B cell (primary cell): ENCODE results near the gene FA2H. TPM values are rescaled to one million over a fixed set of nuclear protein-coding genes. Genes with fewer than 3 reads are reported as not detected.

ENCODE experiments used
- ATAC-seq: fragments of 200-7000 bp; cut with Tn5 transposase; one replicate; pipeline ENCODE4 v1.10.0; 2021; ENCODE audit warnings: low read depth, mild to moderate bottlenecking, moderate number of reproducible peaks, moderate library complexity
- CTCF ChIA-PET: fragments of 350-600 bp; sonication (Branson Sonifier 250); formaldehyde crosslinking; loops from one replicate; lab custom pipeline; 2021; ENCODE audit warnings: antibody characterized with exemption, inconsistent platforms; lab: Charles Lee
- POLR2A ChIA-PET: fragments of 350-600 bp; sonication (Branson Sonifier 250); formaldehyde crosslinking; loops from one replicate; lab custom pipeline; 2021; ENCODE audit warnings: antibody characterized with exemption; lab: Charles Lee
- DNase-seq: peaks from one replicate; pipeline ENCODE4 v3.0.0; 2013
- H2AFZ ChIP-seq: 2 replicates; pipeline ENCODE4 v1.6.1; 2012; ENCODE audit warnings: mild to moderate bottlenecking, low read depth, low read length; ENCODE audit not compliant: insufficient read depth, poor library complexity, severe bottlenecking
- H3K27ac ChIP-seq, 2 donors: 1 replicate in 1 of 2; 2 replicates in 1 of 2; pipeline ENCODE4 v1.5.1; 2012 to 2013; ENCODE audit warnings: low read length in 2 of 2, mild to moderate bottlenecking in 2 of 2, moderate library complexity in 1 of 2
- H3K27me3 ChIP-seq, 4 experiments: fragments of 200-600 bp in 1 of 4; sonication (generic) in 1 of 4; replicated peaks in 1 of 4; 1 replicate in 2 of 4; 2 replicates in 2 of 4; pipeline versions ENCODE4 v1.6.1 to v1.7.0; 2013 to 2016; ENCODE audit warnings: low read length in 3 of 4, mild to moderate bottlenecking in 2 of 4, mixed read lengths in 1 of 4, moderate library complexity in 1 of 4; ENCODE audit not compliant: insufficient read depth in 4 of 4, control insufficient read depth in 3 of 4; ENCODE audit errors: control extremely low read depth in 1 of 4
- H3K36me3 ChIP-seq, 2 experiments: replicated peaks in 1 of 2; 1 replicate in 1 of 2; 2 replicates in 1 of 2; pipeline versions ENCODE4 v1.6.1 to v1.7.1; 2013; ENCODE audit warnings: low read length in 1 of 2; ENCODE audit not compliant: insufficient read depth in 2 of 2, control insufficient read depth in 1 of 2; ENCODE audit errors: control extremely low read depth in 1 of 2, extremely low read depth in 1 of 2
- H3K4me1 ChIP-seq, 2 donors: fragments of 200-600 bp in 1 of 2; sonication (generic) in 1 of 2; 1 replicate in 1 of 2; 2 replicates in 1 of 2; pipeline versions ENCODE4 v1.5.1 to v1.6.1; 2013 to 2017; ENCODE audit warnings: low read length in 2 of 2; ENCODE audit not compliant: control insufficient read depth in 2 of 2, insufficient read depth in 2 of 2
- H3K4me2 ChIP-seq: replicated peaks from 2 replicates; pipeline ENCODE3; 2012; ENCODE audit warnings: mild to moderate bottlenecking, low read depth, low read length; ENCODE audit not compliant: poor library complexity, severe bottlenecking
- H3K4me3 ChIP-seq, 5 experiments: fragments of 200-600 bp in 1 of 5; sonication (generic) in 1 of 5; 1 replicate in 3 of 5; 2 replicates in 2 of 5; pipeline versions ENCODE4 v1.5.1 to v1.7.0; 2011 to 2016; ENCODE audit warnings: low read length in 4 of 5, mild to moderate bottlenecking in 4 of 5, low read depth in 2 of 5, control low read depth in 1 of 5, moderate library complexity in 1 of 5; ENCODE audit not compliant: insufficient read depth in 1 of 5; ENCODE audit errors: control extremely low read depth in 1 of 5, extremely low read depth in 1 of 5
- H3K79me2 ChIP-seq: fragments of 200-600 bp; sonication (generic); one replicate; pipeline ENCODE4 v1.6.0; 2016; ENCODE audit warnings: low read length; ENCODE audit not compliant: control insufficient read depth, insufficient read depth
- H3K9ac ChIP-seq: fragments of 200-600 bp; sonication (generic); 2 replicates; pipeline ENCODE4 v1.6.1; 2017; ENCODE audit warnings: mild to moderate bottlenecking, low read length, moderate library complexity
- H3K9me3 ChIP-seq, 3 donors: one replicate each; pipeline versions ENCODE4 v1.6.1 to v1.7.1; 2013; ENCODE audit warnings: low read length in 2 of 3; ENCODE audit not compliant: control insufficient read depth in 2 of 3, insufficient read depth in 1 of 3; ENCODE audit errors: control extremely low read depth in 1 of 3
- H4K20me1 ChIP-seq: 2 replicates; pipeline ENCODE4 v1.6.0; 2012; ENCODE audit warnings: mild to moderate bottlenecking, low read length; ENCODE audit not compliant: insufficient read depth, control insufficient read depth, poor library complexity, severe bottlenecking
- H3K27ac Mint-ChIP-seq: one replicate; pipeline ENCODE4 v1.8.0; 2021; ENCODE audit warnings: mixed read lengths
- H3K27me3 Mint-ChIP-seq: one replicate; pipeline ENCODE4 v1.8.0; 2021; ENCODE audit warnings: mixed read lengths
- H3K4me1 Mint-ChIP-seq: one replicate; pipeline ENCODE4 v1.8.0; 2021; ENCODE audit warnings: mixed read lengths
- H3K4me3 Mint-ChIP-seq: one replicate; pipeline ENCODE4 v1.8.0; 2021; ENCODE audit warnings: mixed read lengths
- H3K9me3 Mint-ChIP-seq: one replicate; pipeline ENCODE4 v1.8.0; 2022; ENCODE audit warnings: mixed read lengths; ENCODE audit not compliant: insufficient read depth
- EZH2 ChIP-seq: IDR thresholded peaks from 2 replicates; pipeline ENCODE4 v1.6.1; 2012; ENCODE audit warnings: borderline replicate concordance, low read depth, mild to moderate bottlenecking, moderate library complexity, low read length; ENCODE audit not compliant: insufficient read depth, poor library complexity, severe bottlenecking
- WGBS: methylation state at CpG from one replicate; pipeline ENCODE4 v1.1.5; 2013; ENCODE audit warnings: missing lambda C conversion rate; ENCODE audit not compliant: insufficient coverage; 5-methylcytosine and 5-hydroxymethylcytosine counted together
- intact Hi-C: fragments of 100-400 bp; cut with micrococcal nuclease; formaldehyde crosslinking; loops from one replicate; pipeline ENCODE4 v1.10.0; 2022
- polyA plus RNA-seq: library from polyadenylated mRNA; depleted of rRNA; stranded (reverse); fragments of >200 nt; gene quantifications from 2 replicates; pipeline ENCODE4 v1.2.3, GENCODE V29; 2012
- total RNA-seq, 2 donors: library from RNA; stranded (reverse); fragments of 120-200 nt in 1 of 2; gene quantifications; 1 replicate in 1 of 2; 2 replicates in 1 of 2; pipeline versions ENCODE4 v1.2.3 to v1.2.4, GENCODE V29; 2013 to 2022
- TF ChIP-seq, protein P1 (sequence below): fragments of 200-600 bp; IDR thresholded peaks from one replicate; pipeline ENCODE4 v1.8.0; 2022; ENCODE audit warnings: antibody characterized with exemption, mild to moderate bottlenecking

The FA2H gene
- total and polyA plus RNA-seq, 2 donors (not counting 1 experiment from before 2014, with no cell fraction given) = 1.0 to 3.6 TPM

DNA sequence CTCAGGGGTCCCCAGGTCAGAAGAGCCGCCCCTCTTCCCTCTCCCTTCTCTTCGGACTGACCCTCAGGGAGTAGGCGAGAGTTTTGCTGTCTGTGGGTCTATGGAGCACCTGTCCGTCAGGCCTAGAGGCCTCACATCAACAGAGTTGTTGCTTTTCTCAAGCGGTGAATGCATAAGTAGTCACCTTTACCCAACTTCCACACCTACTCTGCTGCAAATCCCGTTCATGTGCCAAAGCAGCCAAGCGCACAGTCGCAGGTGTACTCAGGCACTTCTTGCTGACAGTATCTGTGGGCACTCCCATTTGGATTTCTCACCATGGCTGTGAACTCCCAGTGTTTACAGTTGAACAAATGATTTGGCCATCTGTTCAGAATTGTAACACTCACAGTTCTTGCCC is 4.0 kb upstream of the FA2H start:
- no peak overlapping the region for H3K9ac ChIP-seq
- TF ChIP-seq, protein P1, sequence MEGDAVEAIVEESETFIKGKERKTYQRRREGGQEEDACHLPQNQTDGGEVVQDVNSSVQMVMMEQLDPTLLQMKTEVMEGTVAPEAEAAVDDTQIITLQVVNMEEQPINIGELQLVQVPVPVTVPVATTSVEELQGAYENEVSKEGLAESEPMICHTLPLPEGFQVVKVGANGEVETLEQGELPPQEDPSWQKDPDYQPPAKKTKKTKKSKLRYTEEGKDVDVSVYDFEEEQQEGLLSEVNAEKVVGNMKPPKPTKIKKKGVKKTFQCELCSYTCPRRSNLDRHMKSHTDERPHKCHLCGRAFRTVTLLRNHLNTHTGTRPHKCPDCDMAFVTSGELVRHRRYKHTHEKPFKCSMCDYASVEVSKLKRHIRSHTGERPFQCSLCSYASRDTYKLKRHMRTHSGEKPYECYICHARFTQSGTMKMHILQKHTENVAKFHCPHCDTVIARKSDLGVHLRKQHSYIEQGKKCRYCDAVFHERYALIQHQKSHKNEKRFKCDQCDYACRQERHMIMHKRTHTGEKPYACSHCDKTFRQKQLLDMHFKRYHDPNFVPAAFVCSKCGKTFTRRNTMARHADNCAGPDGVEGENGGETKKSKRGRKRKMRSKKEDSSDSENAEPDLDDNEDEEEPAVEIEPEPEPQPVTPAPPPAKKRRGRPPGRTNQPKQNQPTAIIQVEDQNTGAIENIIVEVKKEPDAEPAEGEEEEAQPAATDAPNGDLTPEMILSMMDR = no peak
- TF ChIP-seq EZH2 = no peak
- no peaks in the 10 kb centered on the region for H3K36me3 ChIP-seq
- intact Hi-C loops = no loop called here
- H3K27me3 Mint-ChIP-seq = peaks cover 31% of the 10 kb centered on the region
- H3K27me3 ChIP-seq = peaks cover 0 to 6% (median 3%) of the 10 kb centered on the region in 4 experiments
- H3K27ac Mint-ChIP-seq = no peak overlapping the region
- H3K9me3 ChIP-seq = no peaks in the 10 kb centered on the region
- peaks cover 13% of the 10 kb centered on the region for H3K4me1 Mint-ChIP-seq
- no peak overlapping the region for H3K4me2 ChIP-seq
- no peak overlapping the region for H2AFZ ChIP-seq
- no peak overlapping the region for H3K4me3 ChIP-seq
- no peak overlapping the region for H3K27ac ChIP-seq
- no peak for DNase-seq
- ATAC-seq = no peak
- H3K9me3 Mint-ChIP-seq = no peaks in the 10 kb centered on the region
- ChIA-PET CTCF (no interaction called here), POLR2A (no interaction called here)
- WGBS = 95% methylated on average over 8 of the region's 8 CpGs
- no peak overlapping the region for H3K4me3 Mint-ChIP-seq
- H3K4me1 ChIP-seq = peaks cover 14 to 15% of the 10 kb centered on the region in 2 donors
- no peaks in the 10 kb centered on the region for H3K79me2 ChIP-seq
- H4K20me1 ChIP-seq = no peaks in the 10 kb centered on the region

DNA sequence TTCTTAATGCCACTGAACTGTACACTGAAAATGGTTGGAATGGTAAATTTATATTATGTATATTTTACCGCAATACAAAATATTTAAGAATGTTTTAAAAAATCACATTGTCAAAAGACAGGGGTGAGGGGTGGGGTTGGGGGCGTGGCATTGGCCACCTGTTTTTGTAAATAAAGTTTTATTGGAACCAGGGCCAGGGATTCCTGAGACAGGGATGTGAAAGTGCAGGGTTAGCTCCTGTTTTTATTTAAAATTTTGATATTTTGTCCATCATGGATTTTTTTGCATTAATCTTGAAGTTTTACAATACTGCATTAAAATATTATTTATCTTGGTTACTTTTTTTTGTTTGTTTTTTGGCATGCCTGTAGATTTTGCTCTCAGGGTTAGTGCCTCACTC is 2.3 kb upstream of the FA2H start:
- no peak overlapping the region for H3K27ac ChIP-seq
- H3K9me3 ChIP-seq = no peaks in the 10 kb centered on the region
- CTCF ChIA-PET = no interaction called here
- H3K4me2 ChIP-seq = no peak overlapping the region
- Mint-ChIP-seq H3K9me3 (no peaks in the 10 kb centered on the region), H3K27me3 (peaks cover 24% of the 10 kb centered on the region), H3K27ac (no peak overlapping the region), H3K4me1 (peaks cover 22% of the 10 kb centered on the region), H3K4me3 (no peak overlapping the region)
- H3K79me2 ChIP-seq = no peaks in the 10 kb centered on the region
- no peaks in the 10 kb centered on the region for H4K20me1 ChIP-seq
- peaks cover 0 to 6% (median 3%) of the 10 kb centered on the region in 4 experiments for H3K27me3 ChIP-seq
- TF ChIP-seq EZH2 = no peak
- ATAC-seq (no peak), DNase-seq (no peak)
- no peak overlapping the region for H3K4me3 ChIP-seq
- H3K4me1 ChIP-seq = peaks cover 19 to 22% of the 10 kb centered on the region in 2 donors
- intact Hi-C loops = no loop called here
- no peak overlapping the region for H2AFZ ChIP-seq
- no peak overlapping the region for H3K9ac ChIP-seq
- H3K36me3 ChIP-seq = no peaks in the 10 kb centered on the region
- POLR2A ChIA-PET = no interaction called here
- WGBS = no CpG with 5 or more reads among the region's 2 CpGs
